ENCODE data around the gene LRSAM1. TPM values are rescaled to one million over a fixed set of nuclear protein-coding genes. Genes with fewer than 3 reads are reported as not detected.
A peak's percentile ranks its signal among the peaks of the same experiment; 100 is the strongest.

LRSAM1 gene
- total RNA-seq, 1 donor from 2014 or later, result 15.9 TPM

Small RNAs within 50 kb of the gene (small RNA-seq; reads per million reads assigned to genes)
- gene RF00019 (ENCODE audit: low replicate concordance), result not detected
- gene SNORA65 (ENCODE audit: low replicate concordance), result 151 reads per million, percentile 97 among the genes with 10 or more reads in this experiment

Other genes with a start within 250 kb of the LRSAM1 start
- gene GARNL3, start 186.7 kb upstream of the LRSAM1 start, total RNA-seq, result 32.9 TPM
- gene SLC2A8, start 54.3 kb upstream of the LRSAM1 start, total RNA-seq, result 27.9 TPM
- 10.1 TPM for gene ZNF79, start 27.1 kb upstream of the LRSAM1 start, total RNA-seq
- 875 TPM for gene RPL12, start 104 bp upstream of the LRSAM1 start, total RNA-seq
- gene STXBP1, start 160.8 kb downstream of the LRSAM1 start, total RNA-seq, result 12.8 TPM